Neural progenitor cell (in vitro differentiated cells): Measurements from ENCODE around the gene NEIL3. TPM values are rescaled to one million over a fixed set of nuclear protein-coding genes. Genes with fewer than 3 reads are reported as not detected.

Source experiments
- DNase-seq: peaks from one replicate; pipeline ENCODE4 v3.0.0-alpha.2; 2016; ENCODE audit warnings: low spot score
- H2AFZ ChIP-seq: fragments of 200-600 bp; sonication (generic); replicated peaks from 2 replicates; pipeline ENCODE4 v1.6.1; 2016; ENCODE audit warnings: antibody characterized with exemption
- H3F3A ChIP-seq: fragments of 200-600 bp; sonication (generic); 2 replicates; pipeline ENCODE4 v1.6.1; 2016; ENCODE audit warnings: antibody characterized with exemption, low read depth
- H3K27ac ChIP-seq: fragments of 200-600 bp; sonication (generic); 2 replicates; pipeline ENCODE4 v1.5.1; 2016; ENCODE audit warnings: mild to moderate bottlenecking
- H3K27me3 ChIP-seq: fragments of 200-600 bp; sonication (generic); 2 replicates; pipeline ENCODE4 v1.6.1; 2016; ENCODE audit warnings: mild to moderate bottlenecking, moderate library complexity
- H3K36me3 ChIP-seq: fragments of 200-600 bp; sonication (generic); 2 replicates; pipeline ENCODE4 v1.5.1; 2016
- H3K4me1 ChIP-seq: fragments of 200-600 bp; sonication (generic); 2 replicates; pipeline ENCODE4 v1.6.1; 2016; ENCODE audit warnings: mixed run types
- H3K4me2 ChIP-seq: fragments of 200-600 bp; sonication (generic); 2 replicates; pipeline ENCODE4 v1.6.1; 2016
- H3K4me3 ChIP-seq: fragments of 200-600 bp; sonication (generic); 2 replicates; pipeline ENCODE4 v1.5.1; 2016
- H3K79me2 ChIP-seq: fragments of 200-600 bp; sonication (generic); 2 replicates; pipeline ENCODE4 v1.6.1; 2016; ENCODE audit warnings: low read depth
- H3K9ac ChIP-seq: fragments of 200-600 bp; sonication (generic); 2 replicates; pipeline ENCODE4 v1.6.1; 2016
- H3K9me3 ChIP-seq: fragments of 200-600 bp; sonication (generic); 2 replicates; pipeline ENCODE4 v1.5.1; 2016; ENCODE audit warnings: low read depth
- H4K20me1 ChIP-seq: fragments of 200-600 bp; sonication (generic); 2 replicates; pipeline ENCODE4 v1.6.1; 2016; ENCODE audit warnings: low read depth
- H3K27ac Mint-ChIP-seq: 3 replicates; pipeline ENCODE4 v1.8.0; 2021; ENCODE audit warnings: mixed read lengths
- H3K27me3 Mint-ChIP-seq: 2 replicates; pipeline ENCODE4 v1.8.0; 2022; ENCODE audit warnings: low read depth, mild to moderate bottlenecking, inconsistent platforms, moderate library complexity, mixed read lengths; ENCODE audit not compliant: insufficient read depth
- H3K36me3 Mint-ChIP-seq: 3 replicates; pipeline ENCODE4 v1.8.0; 2021; ENCODE audit warnings: mixed read lengths
- H3K4me1 Mint-ChIP-seq: 3 replicates; pipeline ENCODE4 v1.8.0; 2021; ENCODE audit warnings: mixed read lengths
- H3K4me3 Mint-ChIP-seq: 3 replicates; pipeline ENCODE4 v1.8.0; 2021; ENCODE audit warnings: mild to moderate bottlenecking, moderate library complexity, mixed read lengths
- H3K9me3 Mint-ChIP-seq: 3 replicates; pipeline ENCODE4 v1.8.0; 2020; ENCODE audit warnings: mixed read lengths
- EZH2 ChIP-seq: fragments of 200-600 bp; sonication (generic); IDR thresholded peaks from 2 replicates; pipeline ENCODE4 v1.6.1; 2017; ENCODE audit warnings: antibody characterized with exemption, mild to moderate bottlenecking, moderate library complexity
- EZH2phosphoT487 ChIP-seq: fragments of 200-600 bp; sonication (generic); IDR thresholded peaks from 2 replicates; pipeline ENCODE4 v1.6.1; 2017; ENCODE audit warnings: antibody characterized with exemption
- total RNA-seq: library from RNA; depleted of rRNA; stranded (reverse); fragments of >200 nt; gene quantifications from 2 replicates; pipeline ENCODE4 v1.2.3, GENCODE V29; 2015; ENCODE audit warnings: low replicate concordance
- TF ChIP-seq, protein P1 (sequence below): fragments of 200-600 bp; sonication (generic); IDR thresholded peaks from 2 replicates; pipeline ENCODE4 v1.5.1; 2017; ENCODE audit warnings: antibody characterized with exemption, mild to moderate bottlenecking

NEIL3 gene
- total RNA-seq, 1 donor from 2014 or later: 26.3 TPM

DNA sequence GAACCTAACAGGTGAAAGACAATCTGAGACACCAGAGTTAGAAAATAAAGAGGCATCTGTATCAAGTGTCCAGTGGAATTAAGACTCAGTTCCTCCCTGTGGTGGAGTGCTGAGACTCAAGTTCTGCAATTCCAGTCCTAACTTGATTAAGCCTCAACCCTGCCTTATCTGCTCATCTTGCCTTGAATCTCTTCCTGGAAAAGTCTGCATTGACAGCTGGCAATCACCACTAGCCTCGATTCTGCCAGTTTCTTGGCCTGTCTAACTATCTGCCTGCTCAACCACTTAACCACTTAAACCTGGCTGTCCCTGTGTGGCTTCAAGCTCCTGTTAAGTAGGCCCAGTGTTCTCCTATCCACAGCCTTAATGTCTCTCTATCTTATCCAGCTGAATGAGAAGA is 22.4 kb upstream of the NEIL3 start:
- no peak for TF ChIP-seq EZH2phosphoT487
- no peak for TF ChIP-seq EZH2
- TF ChIP-seq, protein P1, sequence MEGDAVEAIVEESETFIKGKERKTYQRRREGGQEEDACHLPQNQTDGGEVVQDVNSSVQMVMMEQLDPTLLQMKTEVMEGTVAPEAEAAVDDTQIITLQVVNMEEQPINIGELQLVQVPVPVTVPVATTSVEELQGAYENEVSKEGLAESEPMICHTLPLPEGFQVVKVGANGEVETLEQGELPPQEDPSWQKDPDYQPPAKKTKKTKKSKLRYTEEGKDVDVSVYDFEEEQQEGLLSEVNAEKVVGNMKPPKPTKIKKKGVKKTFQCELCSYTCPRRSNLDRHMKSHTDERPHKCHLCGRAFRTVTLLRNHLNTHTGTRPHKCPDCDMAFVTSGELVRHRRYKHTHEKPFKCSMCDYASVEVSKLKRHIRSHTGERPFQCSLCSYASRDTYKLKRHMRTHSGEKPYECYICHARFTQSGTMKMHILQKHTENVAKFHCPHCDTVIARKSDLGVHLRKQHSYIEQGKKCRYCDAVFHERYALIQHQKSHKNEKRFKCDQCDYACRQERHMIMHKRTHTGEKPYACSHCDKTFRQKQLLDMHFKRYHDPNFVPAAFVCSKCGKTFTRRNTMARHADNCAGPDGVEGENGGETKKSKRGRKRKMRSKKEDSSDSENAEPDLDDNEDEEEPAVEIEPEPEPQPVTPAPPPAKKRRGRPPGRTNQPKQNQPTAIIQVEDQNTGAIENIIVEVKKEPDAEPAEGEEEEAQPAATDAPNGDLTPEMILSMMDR: no peak
- Mint-ChIP-seq H3K27me3 (no peaks in the 10 kb centered on the region), H3K36me3 (no peaks in the 10 kb centered on the region), H3K4me3 (no peak overlapping the region), H3K9me3 (no peaks in the 10 kb centered on the region), H3K27ac (no peak overlapping the region), H3K4me1 (no peaks in the 10 kb centered on the region)
- H2AFZ ChIP-seq: no peak overlapping the region
- no peaks in the 10 kb centered on the region for H3K27me3 ChIP-seq
- H3K4me2 ChIP-seq: no peak overlapping the region
- no peak overlapping the region for H3K27ac ChIP-seq
- H3K4me3 ChIP-seq: no peak overlapping the region
- H4K20me1 ChIP-seq: no peaks in the 10 kb centered on the region
- H3K9me3 ChIP-seq: no peaks in the 10 kb centered on the region
- H3K4me1 ChIP-seq: no peaks in the 10 kb centered on the region
- no peaks in the 10 kb centered on the region for H3K36me3 ChIP-seq
- DNase-seq: no peak
- H3F3A ChIP-seq: no peaks in the 10 kb centered on the region
- no peak overlapping the region for H3K9ac ChIP-seq
- H3K79me2 ChIP-seq: no peaks in the 10 kb centered on the region

DNA sequence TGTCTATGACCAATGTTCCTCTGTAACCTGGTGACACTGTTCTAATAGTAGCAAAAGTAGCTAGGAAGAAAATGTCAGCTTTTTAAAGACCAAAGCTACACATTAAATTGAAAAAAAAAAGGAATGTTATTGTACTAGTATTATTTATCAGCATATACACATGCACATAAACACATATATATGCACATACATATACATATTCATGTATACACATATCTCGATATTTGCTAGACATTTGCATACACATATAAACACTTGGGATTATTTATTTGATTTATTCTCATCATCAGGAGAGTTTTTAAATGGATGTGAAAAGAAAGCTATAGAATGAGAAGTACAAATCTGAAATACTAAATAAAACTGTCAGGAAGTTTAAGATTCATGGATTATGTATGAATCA is 21.3 kb upstream of the NEIL3 start:
- Histone ChIP-seq H3F3A (no peaks in the 10 kb centered on the region), H4K20me1 (no peaks in the 10 kb centered on the region)
- H3K9me3 Mint-ChIP-seq: no peaks in the 10 kb centered on the region

DNA sequence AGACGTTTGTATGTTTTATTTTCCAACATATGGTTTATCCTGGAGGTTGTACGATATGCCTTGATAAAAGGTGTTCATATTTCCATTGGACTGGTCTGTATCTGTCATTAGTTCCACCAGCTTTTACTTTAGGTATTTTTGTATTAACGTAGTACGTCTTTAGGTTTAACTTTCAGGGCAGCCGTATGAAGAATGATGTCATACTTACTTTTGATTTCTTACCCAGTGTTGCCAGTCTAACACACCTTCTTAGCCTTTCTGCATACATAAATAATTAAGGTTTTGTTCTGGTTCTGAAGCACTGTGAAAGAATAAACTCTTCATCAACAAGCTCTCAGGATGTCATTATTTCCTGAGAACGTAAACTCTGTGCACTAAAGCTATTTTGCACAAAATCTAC is 18.9 kb upstream of the NEIL3 start:
- Histone ChIP-seq H3K36me3 (no peaks in the 10 kb centered on the region), H3K9ac (no peak overlapping the region), H4K20me1 (no peaks in the 10 kb centered on the region), H2AFZ (no peak overlapping the region), H3K9me3 (no peaks in the 10 kb centered on the region), H3K27ac (no peak overlapping the region), H3K79me2 (no peaks in the 10 kb centered on the region), H3K4me2 (no peak overlapping the region), H3K4me3 (no peak overlapping the region), H3K4me1 (no peaks in the 10 kb centered on the region), H3K27me3 (no peaks in the 10 kb centered on the region), H3F3A (no peaks in the 10 kb centered on the region)
- no peak overlapping the region for H3K27ac Mint-ChIP-seq
- no peaks in the 10 kb centered on the region for H3K4me1 Mint-ChIP-seq
- no peaks in the 10 kb centered on the region for H3K27me3 Mint-ChIP-seq
- H3K9me3 Mint-ChIP-seq: no peaks in the 10 kb centered on the region
- H3K36me3 Mint-ChIP-seq: no peaks in the 10 kb centered on the region
- H3K4me3 Mint-ChIP-seq: no peak overlapping the region
- TF ChIP-seq EZH2 (no peak), EZH2phosphoT487 (no peak)
- TF ChIP-seq, protein P1: no peak
- DNase-seq: no peak

More for the DNA sequence above, 21.3 kb upstream of the NEIL3 start:
- Histone ChIP-seq H3K27me3 (no peaks in the 10 kb centered on the region), H3K4me2 (no peak overlapping the region), H3K9ac (no peak overlapping the region), H3K36me3 (no peaks in the 10 kb centered on the region), H3K79me2 (no peaks in the 10 kb centered on the region), H3K4me3 (no peak overlapping the region), H3K4me1 (no peaks in the 10 kb centered on the region), H3K27ac (no peak overlapping the region), H2AFZ (no peak overlapping the region), H3K9me3 (no peaks in the 10 kb centered on the region)
- Mint-ChIP-seq H3K27ac (no peak overlapping the region), H3K27me3 (no peaks in the 10 kb centered on the region), H3K4me3 (no peak overlapping the region), H3K36me3 (no peaks in the 10 kb centered on the region), H3K4me1 (no peaks in the 10 kb centered on the region)
- TF ChIP-seq, protein P1: no peak
- no peak for TF ChIP-seq EZH2phosphoT487
- TF ChIP-seq EZH2: no peak
- DNase-seq: no peak

DNA sequence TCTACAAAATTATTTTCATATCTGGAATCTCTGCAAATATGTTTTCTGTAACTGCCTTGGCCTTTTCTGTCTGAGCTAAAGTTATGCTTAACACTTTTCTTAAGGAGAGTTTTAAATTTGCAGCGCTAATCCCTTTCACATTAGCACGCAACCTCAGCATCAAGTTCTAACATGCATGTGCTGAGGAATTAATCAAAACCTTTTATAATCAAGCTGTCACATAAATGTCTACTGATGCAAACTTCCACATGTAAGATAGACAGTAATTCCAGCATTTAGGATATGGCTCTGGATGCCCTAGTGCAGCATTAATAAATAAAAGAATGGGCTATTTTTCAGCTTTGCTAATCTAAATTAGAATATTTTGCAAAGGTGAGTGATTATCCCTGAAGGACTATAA is 17.5 kb upstream of the NEIL3 start:
- no peaks in the 10 kb centered on the region for H3K4me1 Mint-ChIP-seq
- DNase-seq: no peak
- Histone ChIP-seq H2AFZ (no peak overlapping the region), H3K9me3 (no peaks in the 10 kb centered on the region), H3F3A (no peaks in the 10 kb centered on the region), H3K4me1 (no peaks in the 10 kb centered on the region), H3K27ac (no peak overlapping the region), H3K27me3 (no peaks in the 10 kb centered on the region), H3K9ac (no peak overlapping the region), H3K4me3 (no peak overlapping the region), H3K4me2 (no peak overlapping the region), H3K79me2 (no peaks in the 10 kb centered on the region), H4K20me1 (no peaks in the 10 kb centered on the region), H3K36me3 (no peaks in the 10 kb centered on the region)
- peaks cover 5% of the 10 kb centered on the region for H3K9me3 Mint-ChIP-seq
- H3K4me3 Mint-ChIP-seq: no peak overlapping the region
- H3K27me3 Mint-ChIP-seq: no peaks in the 10 kb centered on the region
- H3K27ac Mint-ChIP-seq: no peak overlapping the region
- TF ChIP-seq, protein P1: no peak
- TF ChIP-seq EZH2phosphoT487 (no peak), EZH2 (no peak)
- H3K36me3 Mint-ChIP-seq: no peaks in the 10 kb centered on the region
